ENCODE results near the gene HRAS. TPM values are rescaled to one million over a fixed set of nuclear protein-coding genes. Genes with fewer than 3 reads are reported as not detected.

The HRAS gene
- total and polyA plus RNA-seq, 2 experiments from 2014 or later: 62.1 to 76.9 TPM

DNA sequence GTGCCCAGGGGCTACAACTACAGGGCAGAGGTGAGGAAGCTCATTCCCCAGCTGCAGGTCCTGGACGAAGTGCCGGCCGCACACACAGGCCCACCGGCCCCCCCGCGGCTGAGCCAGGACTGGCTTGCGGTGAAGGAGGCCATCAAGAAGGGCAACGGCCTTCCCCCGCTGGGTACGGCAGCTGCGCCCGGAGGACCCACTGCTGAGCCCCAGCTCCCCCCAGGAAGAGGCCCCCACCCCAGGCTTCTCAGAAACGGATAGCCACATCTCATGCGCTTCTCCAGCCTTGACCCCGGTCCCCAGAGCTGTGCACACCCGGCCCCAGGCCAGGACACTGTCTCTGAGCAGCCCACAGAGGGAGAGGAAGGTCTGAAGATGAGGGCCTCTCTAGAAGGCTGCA, 15.8 kb upstream of the HRAS start:
- Histone ChIP-seq H3K9ac (no peak overlapping the region), H3K27ac (no peak overlapping the region), H2AFZ (no peak overlapping the region), H3K27me3 (replicated peaks; ENCODE audit: insufficient read depth) (peaks cover under 1% of the 10 kb centered on the region; the same call in 1 of the 2 replicates), H3K4me3 (no peak overlapping the region), H3K4me1 (ENCODE audit: insufficient read depth) (no peaks in the 10 kb centered on the region), H3F3A (ENCODE audit: insufficient read depth) (no peaks in the 10 kb centered on the region), H3K9me3 (ENCODE audit: low read depth) (no peaks in the 10 kb centered on the region), H3K4me2 (ENCODE audit: unreplicated experiment) (no peak overlapping the region), H4K20me1 (ENCODE audit: insufficient read depth) (no peaks in the 10 kb centered on the region), H3K36me3 (ENCODE audit: low read depth) (no peaks in the 10 kb centered on the region), H3K9me2 (ENCODE audit: insufficient read depth) (no peaks in the 10 kb centered on the region), H3K79me2 (ENCODE audit: insufficient read depth) (no peaks in the 10 kb centered on the region)
- in situ Hi-C loops (cut with MboI): no loop called here
- WGBS, 2 experiments (ENCODE audit: low coverage in 1 of 2, low lambda C conversion rate in 2 of 2, missing lambda C conversion rate in 2 of 2): 66 to 75% methylated on average over 9 to 14 of the region's 16 CpGs
- no peak for DNase-seq
- TF ChIP-seq EZH2phosphoT487 (IDR thresholded peaks at IDR 0.05; ENCODE audit: insufficient read depth, low read depth) (no peak), EZH2 (IDR thresholded peaks at IDR 0.05; ENCODE audit: insufficient read depth, poor library complexity, severe bottlenecking) (no peak)

- Histone ChIP-seq H3K36me3 (ENCODE audit: low read depth) (no peaks in the 10 kb centered on the region), H3K27me3 (replicated peaks; ENCODE audit: insufficient read depth) (no peaks in the 10 kb centered on the region; the same call in 1 of the 2 replicates), H3K4me2 (ENCODE audit: unreplicated experiment) (no peak overlapping the region), H3F3A (ENCODE audit: insufficient read depth) (no peaks in the 10 kb centered on the region), H3K27ac (no peak overlapping the region), H3K4me1 (ENCODE audit: insufficient read depth) (no peaks in the 10 kb centered on the region), H3K79me2 (ENCODE audit: insufficient read depth) (no peaks in the 10 kb centered on the region), H4K20me1 (ENCODE audit: insufficient read depth) (no peaks in the 10 kb centered on the region), H3K9me3 (ENCODE audit: low read depth) (no peaks in the 10 kb centered on the region), H3K9ac (no peak overlapping the region), H3K4me3 (no peak overlapping the region), H3K9me2 (ENCODE audit: insufficient read depth) (no peaks in the 10 kb centered on the region), H2AFZ (no peak overlapping the region)
- WGBS, 2 experiments (ENCODE audit: low coverage in 1 of 2, low lambda C conversion rate in 2 of 2, missing lambda C conversion rate in 2 of 2): 77 to 80% methylated on average over 3 to 5 of the region's 5 CpGs
- no peak for DNase-seq
- no peak for TF ChIP-seq EZH2 (IDR thresholded peaks at IDR 0.05; ENCODE audit: insufficient read depth, poor library complexity, severe bottlenecking)
- TF ChIP-seq EZH2phosphoT487 (IDR thresholded peaks at IDR 0.05; ENCODE audit: insufficient read depth, low read depth): no peak
- in situ Hi-C loops (cut with MboI): no loop called here
These were observed 15.3 kb upstream of the HRAS start for GRCh38 chr11:550746-551085.

- Histone ChIP-seq H3K27ac (no peak overlapping the region), H3K9me3 (ENCODE audit: low read depth) (no peaks in the 10 kb centered on the region), H3K4me2 (ENCODE audit: unreplicated experiment) (no peak overlapping the region), H3K4me1 (ENCODE audit: insufficient read depth) (no peaks in the 10 kb centered on the region), H3F3A (ENCODE audit: insufficient read depth) (no peaks in the 10 kb centered on the region), H3K9me2 (ENCODE audit: insufficient read depth) (no peaks in the 10 kb centered on the region), H3K9ac (no peak overlapping the region), H3K27me3 (replicated peaks; ENCODE audit: insufficient read depth) (no peaks in the 10 kb centered on the region; the same call in 1 of the 2 replicates), H3K36me3 (ENCODE audit: low read depth) (no peaks in the 10 kb centered on the region), H4K20me1 (ENCODE audit: insufficient read depth) (no peaks in the 10 kb centered on the region), H3K4me3 (no peak overlapping the region), H3K79me2 (ENCODE audit: insufficient read depth) (no peaks in the 10 kb centered on the region), H2AFZ (no peak overlapping the region)
- in situ Hi-C loops (cut with MboI): no loop called here
- WGBS, 2 experiments (ENCODE audit: low coverage in 1 of 2, low lambda C conversion rate in 2 of 2, missing lambda C conversion rate in 2 of 2): 89 to 92% methylated on average over 24 to 25 of the region's 25 CpGs
- TF ChIP-seq EZH2 (IDR thresholded peaks at IDR 0.05; ENCODE audit: insufficient read depth, poor library complexity, severe bottlenecking) (no peak), EZH2phosphoT487 (IDR thresholded peaks at IDR 0.05; ENCODE audit: insufficient read depth, low read depth) (no peak)
- no peak for DNase-seq
These were observed 14.8 kb upstream of the HRAS start for GRCh38 chr11:550021-550745.

- Histone ChIP-seq H3K4me1 (ENCODE audit: insufficient read depth) (no peaks in the 10 kb centered on the region), H3K79me2 (ENCODE audit: insufficient read depth) (no peaks in the 10 kb centered on the region), H3K27me3 (replicated peaks; ENCODE audit: insufficient read depth) (no peaks in the 10 kb centered on the region), H3K27ac (no peak overlapping the region), H2AFZ (no peak overlapping the region), H3K9me2 (ENCODE audit: insufficient read depth) (no peaks in the 10 kb centered on the region), H3K4me3 (no peak overlapping the region), H4K20me1 (ENCODE audit: insufficient read depth) (no peaks in the 10 kb centered on the region), H3F3A (ENCODE audit: insufficient read depth) (no peaks in the 10 kb centered on the region), H3K9ac (no peak overlapping the region), H3K4me2 (ENCODE audit: unreplicated experiment) (no peak overlapping the region), H3K36me3 (ENCODE audit: low read depth) (no peaks in the 10 kb centered on the region), H3K9me3 (ENCODE audit: low read depth) (no peaks in the 10 kb centered on the region)
- TF ChIP-seq EZH2 (IDR thresholded peaks at IDR 0.05; ENCODE audit: insufficient read depth, poor library complexity, severe bottlenecking): no peak
- TF ChIP-seq EZH2phosphoT487 (IDR thresholded peaks at IDR 0.05; ENCODE audit: insufficient read depth, low read depth): no peak
- in situ Hi-C loops (cut with MboI): no loop called here
- peak; percentile 38 for DNase-seq
- WGBS, 2 experiments (ENCODE audit: low coverage in 1 of 2, low lambda C conversion rate in 2 of 2, missing lambda C conversion rate in 2 of 2): 69 to 72% methylated on average over 31 to 32 of the region's 32 CpGs
These were observed 13.6 kb upstream of the HRAS start for GRCh38 chr11:548700-549603.

All from GM23248 (cell line).